GM19372 (cell line): Measurements from ENCODE around the gene KRT72.

Experiments used
- ATAC-seq: cut with Tn5 transposase; IDR thresholded peaks from one replicate; pipeline ENCODE4 v1.9.1; 2021; ENCODE audit warnings: mild to moderate bottlenecking, low read depth, moderate library complexity; ENCODE audit not compliant: unreplicated experiment

KRT72 gene

DNA sequence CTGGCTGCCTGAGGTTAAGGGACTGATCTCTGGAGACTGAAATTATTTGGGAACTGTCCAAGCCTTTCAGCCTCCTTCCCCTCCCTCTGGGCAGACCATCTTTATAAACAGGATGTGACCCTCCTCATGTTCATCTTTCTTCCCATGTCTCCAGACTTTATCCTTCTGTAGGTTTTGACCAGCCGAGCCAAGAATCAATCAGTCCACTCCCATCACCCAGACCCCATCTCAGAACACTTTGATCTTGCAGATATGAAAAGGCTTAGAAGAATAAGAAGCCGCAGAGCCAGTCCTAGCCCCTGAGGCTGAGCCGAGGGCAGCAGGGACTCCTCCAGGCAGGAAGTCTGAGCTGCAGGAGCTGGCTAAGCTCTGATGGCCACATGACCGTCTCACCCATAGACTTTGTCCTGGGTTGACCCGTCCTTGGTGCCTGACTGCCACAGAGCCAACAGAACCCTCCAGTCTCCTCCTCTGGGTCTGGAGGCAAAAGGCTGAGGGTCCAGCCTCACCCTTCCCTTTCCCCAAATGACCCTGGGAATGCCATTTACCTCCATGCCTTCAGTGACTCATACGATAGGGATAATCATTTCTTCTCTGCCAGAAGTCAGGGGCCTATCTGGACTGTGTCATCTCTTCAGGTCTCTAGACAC is 49.9 kb downstream of the KRT72 start:
- ATAC-seq, result no peak

- no peak for ATAC-seq
Measured at GRCh38 chr12:52546126-52546525, 55.1 kb downstream of the KRT72 start.

DNA sequence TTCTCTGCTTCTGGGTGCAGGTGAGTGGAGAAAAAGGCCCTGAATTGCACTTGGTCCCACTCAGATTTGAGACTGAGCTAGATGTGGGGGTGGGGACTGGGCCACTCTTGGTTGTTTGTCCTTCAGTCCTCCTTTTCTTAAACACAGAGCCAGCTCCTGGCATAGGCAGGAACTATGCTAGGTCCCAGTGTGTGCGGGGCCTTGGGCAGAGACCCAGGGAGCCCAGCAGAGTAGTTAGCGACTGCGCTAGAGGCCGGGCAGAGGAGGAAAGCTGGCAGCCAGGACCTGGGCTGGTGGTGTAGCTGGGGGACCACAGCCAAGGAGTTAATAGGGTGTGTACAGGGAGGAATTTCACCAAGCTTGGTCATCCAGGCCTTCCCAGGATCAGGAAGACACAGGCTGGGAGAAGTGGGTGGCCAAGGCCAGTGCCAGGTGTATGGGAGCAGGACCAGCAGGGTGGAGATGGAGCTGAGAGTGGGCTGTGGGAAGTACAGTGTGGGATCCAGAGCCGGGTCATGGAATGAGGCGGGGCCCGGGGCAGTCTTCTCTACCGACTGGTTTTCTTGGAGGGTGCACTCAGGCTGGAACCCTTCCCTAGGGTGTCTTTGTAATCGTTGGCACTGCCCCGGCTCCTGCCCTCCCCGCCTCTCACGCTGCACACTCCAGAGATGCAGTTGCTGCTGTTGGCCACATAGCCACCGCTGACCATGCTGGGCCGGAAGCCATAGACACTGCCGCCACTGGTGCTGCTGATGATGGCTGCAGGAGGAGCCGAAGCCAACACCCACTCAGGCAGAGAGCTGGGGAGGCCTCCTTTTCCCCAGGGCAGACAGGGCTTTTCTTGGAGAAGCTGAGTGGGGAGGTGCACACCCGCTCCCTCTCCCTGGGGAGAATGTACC is 57.0 kb downstream of the KRT72 start:
- no peak for ATAC-seq

DNA sequence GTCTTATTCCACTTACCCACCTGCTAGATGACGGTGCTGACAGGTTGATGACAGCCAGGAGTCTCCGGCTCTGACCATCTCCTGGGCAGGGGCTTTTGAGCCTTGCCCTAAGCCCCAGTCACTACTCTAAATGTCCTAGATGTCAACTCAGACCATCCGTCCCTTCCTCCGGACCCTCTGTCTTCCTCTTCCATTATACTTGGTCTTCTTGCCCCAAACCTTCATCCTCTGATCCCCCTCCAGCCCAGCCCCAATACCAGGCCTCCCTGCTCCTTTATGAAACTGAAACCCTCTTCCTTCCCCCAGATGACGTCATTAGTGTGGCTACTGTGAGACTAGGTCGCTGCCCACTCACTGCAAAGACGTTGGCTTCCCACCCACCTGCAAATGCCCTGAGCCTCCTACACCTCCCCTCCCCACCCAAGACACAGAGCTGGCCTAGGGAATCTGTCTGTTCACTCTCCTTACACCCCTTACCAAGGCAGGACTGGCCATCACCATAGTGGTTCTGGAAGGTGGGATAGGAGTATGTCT is 58.4 kb downstream of the KRT72 start:
- ATAC-seq, result no peak

DNA sequence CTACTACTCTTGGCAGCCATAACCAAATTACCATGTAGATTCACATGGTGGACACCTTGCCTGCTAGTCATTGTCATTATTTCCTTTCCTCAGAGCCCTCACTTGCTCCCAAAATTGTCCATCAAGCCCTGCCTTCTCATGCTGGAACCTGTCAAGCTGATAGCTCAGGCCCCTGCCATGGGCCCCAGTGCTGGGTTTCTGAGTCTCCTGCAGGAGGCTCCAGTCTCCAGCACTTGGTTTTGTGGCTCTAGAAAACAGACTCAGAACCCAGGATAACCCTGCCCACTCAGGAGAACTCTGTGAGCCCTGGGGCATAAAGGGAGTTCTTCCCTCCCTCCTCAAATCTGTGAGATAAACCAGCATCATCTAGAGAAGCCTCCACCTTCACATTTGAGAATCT is 59.1 kb downstream of the KRT72 start:
- ATAC-seq, result no peak

- ATAC-seq, result no peak
Measured at GRCh38 chr12:52541709-52542108, 59.6 kb downstream of the KRT72 start.

DNA sequence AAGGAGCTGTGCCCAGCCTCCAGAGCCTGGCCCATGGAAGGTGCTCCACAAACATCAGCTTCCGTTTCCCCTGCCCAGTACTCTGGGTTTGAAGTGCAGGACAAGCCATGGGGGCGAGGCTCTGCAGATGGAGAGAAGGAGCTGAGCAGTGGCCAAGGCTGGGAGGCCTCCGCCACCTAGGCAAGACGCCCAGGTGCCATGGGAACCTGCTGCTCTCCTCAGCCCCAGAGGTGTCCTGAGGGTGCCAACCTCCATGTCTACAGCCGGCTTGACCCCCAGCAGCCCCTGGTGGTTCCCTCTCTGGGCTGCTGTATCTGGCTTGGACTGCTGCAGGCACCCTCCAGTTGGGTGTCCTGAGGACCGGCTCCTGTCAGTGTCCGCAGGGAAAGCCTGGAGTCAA is 60.7 kb downstream of the KRT72 start:
- no peak for ATAC-seq

DNA sequence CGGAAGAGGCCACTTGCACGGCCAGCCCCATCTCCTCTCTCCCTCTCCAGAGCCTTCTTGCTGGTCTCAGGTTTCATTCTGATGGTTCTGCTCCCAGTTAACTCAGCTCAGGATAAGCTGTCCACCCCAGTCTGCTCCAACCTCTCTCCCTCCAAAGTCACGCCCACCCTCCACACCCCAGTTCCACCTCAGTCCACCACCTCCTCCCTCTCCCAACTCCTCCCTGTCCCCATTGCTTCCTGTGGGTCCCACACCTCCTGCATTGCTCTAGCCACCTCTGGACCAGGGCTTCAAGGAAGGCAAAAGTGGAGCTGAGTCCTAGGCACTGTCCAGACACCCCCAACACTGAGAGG is 61.5 kb downstream of the KRT72 start:
- ATAC-seq, result no peak

DNA sequence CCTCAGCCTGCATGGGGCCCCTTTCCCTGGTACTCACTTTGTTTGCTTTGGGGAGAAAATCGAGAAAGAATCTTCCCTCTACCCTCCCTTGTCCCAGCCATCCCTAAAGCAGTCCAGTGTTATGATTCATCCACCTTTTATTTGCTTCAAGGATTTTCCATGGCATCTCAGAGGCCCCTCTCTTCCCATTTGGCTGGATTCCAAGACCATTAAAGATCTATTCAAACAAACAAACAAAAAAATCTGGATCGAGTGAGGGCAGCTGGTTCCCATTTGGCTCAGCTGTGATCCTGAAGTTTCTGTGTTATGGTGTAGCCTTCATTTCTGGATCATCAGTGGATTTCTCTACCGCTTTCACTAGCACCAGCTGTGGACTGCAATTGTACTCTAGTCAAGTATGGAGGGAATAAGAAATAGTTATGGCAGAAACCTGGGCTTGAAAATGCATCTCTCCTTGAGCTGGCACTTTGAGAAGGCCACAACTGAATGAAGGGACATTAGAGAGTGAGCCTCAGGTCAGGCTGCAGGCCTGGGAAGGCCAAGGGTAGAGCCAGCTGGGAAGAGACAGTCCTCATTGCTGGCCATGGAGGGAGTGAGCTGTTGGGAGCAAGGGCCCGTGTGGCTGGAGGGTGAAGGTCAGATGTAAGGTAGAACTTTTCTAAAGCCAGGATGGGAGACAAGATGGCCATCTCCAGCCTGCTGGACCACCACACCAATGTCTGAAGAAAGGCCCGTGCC is 62.0 kb downstream of the KRT72 start:
- ATAC-seq, result no peak

- no peak for ATAC-seq
Measured at GRCh38 chr12:52537101-52537500, 64.2 kb downstream of the KRT72 start.
